ENCODE results near the gene CNIH3.

CNIH3 gene

GRCh38 chr1:224640587-224640986, 24.5 kb downstream of the CNIH3 start:
- FAIRE-seq: no peak
- no peak for DNase-seq (ENCODE audit: low spot score)

- FAIRE-seq (no peak), DNase-seq (ENCODE audit: low spot score) (no peak)
These were observed 24.9 kb downstream of the CNIH3 start for GRCh38 chr1:224641030-224641429.

- DNase-seq (ENCODE audit: low spot score) (no peak), FAIRE-seq (no peak)
These were observed 27.5 kb downstream of the CNIH3 start for GRCh38 chr1:224643653-224644052.

- no peak for FAIRE-seq
These were observed 28.5 kb downstream of the CNIH3 start for GRCh38 chr1:224644553-224645154.

GRCh38 chr1:224647449-224647848, 31.3 kb downstream of the CNIH3 start:
- FAIRE-seq (no peak), DNase-seq (ENCODE audit: low spot score) (no peak)

More at GRCh38 chr1:224644553-224645154, 28.5 kb downstream of the CNIH3 start:
- DNase-seq (ENCODE audit: low spot score): peak; percentile 63

GRCh38 chr1:224650290-224650689, 34.2 kb downstream of the CNIH3 start:
- DNase-seq (ENCODE audit: low spot score): no peak
- no peak for FAIRE-seq

GRCh38 chr1:224651188-224651587, 35.1 kb downstream of the CNIH3 start:
- no peak for FAIRE-seq
- no peak for DNase-seq (ENCODE audit: low spot score)

GRCh38 chr1:224656392-224656791, 40.3 kb downstream of the CNIH3 start:
- DNase-seq (ENCODE audit: low spot score) (no peak), FAIRE-seq (no peak)

GRCh38 chr1:224660074-224660473, 44.0 kb downstream of the CNIH3 start:
- FAIRE-seq (peak; percentile 58), DNase-seq (ENCODE audit: low spot score) (no peak)

- DNase-seq (ENCODE audit: low spot score) (no peak), FAIRE-seq (no peak)
These were observed 46.8 kb downstream of the CNIH3 start for GRCh38 chr1:224662870-224663269.

GRCh38 chr1:224665016-224665415, 48.9 kb downstream of the CNIH3 start:
- FAIRE-seq: no peak
- no peak for DNase-seq (ENCODE audit: low spot score)

- DNase-seq (ENCODE audit: low spot score): no peak
- FAIRE-seq: no peak
These were observed 50.0 kb downstream of the CNIH3 start for GRCh38 chr1:224666078-224666477.

- FAIRE-seq (no peak), DNase-seq (ENCODE audit: low spot score) (no peak)
These were observed 50.8 kb downstream of the CNIH3 start for GRCh38 chr1:224666913-224667312.

GRCh38 chr1:224668984-224669383, 52.9 kb downstream of the CNIH3 start:
- FAIRE-seq: no peak
- no peak for DNase-seq (ENCODE audit: low spot score)

GRCh38 chr1:224669403-224669802, 53.3 kb downstream of the CNIH3 start:
- DNase-seq (ENCODE audit: low spot score): no peak
- no peak for FAIRE-seq

- FAIRE-seq (no peak), DNase-seq (ENCODE audit: low spot score) (no peak)
These were observed 54.4 kb downstream of the CNIH3 start for GRCh38 chr1:224670506-224670905.

- no peak for FAIRE-seq
- no peak for DNase-seq (ENCODE audit: low spot score)
These were observed 55.0 kb downstream of the CNIH3 start for GRCh38 chr1:224671076-224671475.

- FAIRE-seq (no peak), DNase-seq (ENCODE audit: low spot score) (no peak)
These were observed 57.0 kb downstream of the CNIH3 start for GRCh38 chr1:224673141-224673540.

- no peak for DNase-seq (ENCODE audit: low spot score)
- FAIRE-seq: no peak
These were observed 59.5 kb downstream of the CNIH3 start for GRCh38 chr1:224675590-224675989.

- no peak for DNase-seq (ENCODE audit: low spot score)
- FAIRE-seq: no peak
These were observed 60.4 kb downstream of the CNIH3 start for GRCh38 chr1:224676551-224676950.

GRCh38 chr1:224678168-224678567, 62.1 kb downstream of the CNIH3 start:
- FAIRE-seq (no peak), DNase-seq (ENCODE audit: low spot score) (no peak)

GRCh38 chr1:224679606-224680005, 63.5 kb downstream of the CNIH3 start:
- DNase-seq (ENCODE audit: low spot score) (no peak), FAIRE-seq (no peak)

GRCh38 chr1:224681816-224682215, 65.7 kb downstream of the CNIH3 start:
- DNase-seq (ENCODE audit: low spot score): no peak
- FAIRE-seq: no peak

GRCh38 chr1:224683936-224684335, 67.8 kb downstream of the CNIH3 start:
- no peak for DNase-seq (ENCODE audit: low spot score)
- FAIRE-seq: no peak

Data from urothelium cell line (cell line).